ENCODE measurements around the gene TCF20.

TCF20 gene

GRCh38 chr22:42292732-42293520, 22.5 kb upstream of the TCF20 start:
- H3K27ac ChIP-seq (ENCODE audit: low read depth, low read length), result no peak overlapping the region
- H3K27me3 ChIP-seq (ENCODE audit: insufficient read depth, low read length, poor library complexity), result no peaks in the 10 kb centered on the region
- no peak overlapping the region for H4K8ac ChIP-seq (ENCODE audit: low read depth, low read length)
- H3K36me3 ChIP-seq (ENCODE audit: control insufficient read depth, insufficient read depth, low read length), result no peaks in the 10 kb centered on the region
- no peak overlapping the region for H4K5ac ChIP-seq (ENCODE audit: low read length)
- H3K4me2 ChIP-seq (ENCODE audit: low read length), result no peak overlapping the region
- H3K4ac ChIP-seq (ENCODE audit: low read depth, low read length), result no peak overlapping the region
- H3K79me2 ChIP-seq (ENCODE audit: control insufficient read depth, insufficient read depth, low read length), result no peaks in the 10 kb centered on the region
- no peak for DNase-seq
- H3K4me1 ChIP-seq (ENCODE audit: control insufficient read depth, low read depth, low read length), result no peaks in the 10 kb centered on the region
- no peak overlapping the region for H2BK120ac ChIP-seq (ENCODE audit: low read depth, low read length)
- WGBS (ENCODE audit: extremely low coverage, insufficient coverage, low lambda C conversion rate), result no CpG with 5 or more reads among the region's 12 CpGs
- H3K9ac ChIP-seq (ENCODE audit: low read length), result no peak overlapping the region
- no peak overlapping the region for H3K23ac ChIP-seq (ENCODE audit: low read length)
- no peak overlapping the region for H2BK5ac ChIP-seq (ENCODE audit: low read length)
- H3K56ac ChIP-seq (ENCODE audit: low read length), result no peak overlapping the region
- H2AK5ac ChIP-seq (ENCODE audit: low read length), result no peak overlapping the region
- no peaks in the 10 kb centered on the region for H3K79me1 ChIP-seq (ENCODE audit: low read length)
- no peak overlapping the region for H3K4me3 ChIP-seq (ENCODE audit: low read length)
- H2BK15ac ChIP-seq (replicated peaks; ENCODE audit: low read depth), result no peak overlapping the region
- H3K18ac ChIP-seq (ENCODE audit: low read length), result no peak overlapping the region

- Histone ChIP-seq H3K4ac (ENCODE audit: low read depth, low read length) (no peak overlapping the region), H3K4me3 (ENCODE audit: low read length) (no peak overlapping the region), H3K4me2 (ENCODE audit: low read length) (no peak overlapping the region), H3K18ac (ENCODE audit: low read length) (no peak overlapping the region), H3K27ac (ENCODE audit: low read depth, low read length) (no peak overlapping the region), H2BK15ac (replicated peaks; ENCODE audit: low read depth) (no peak overlapping the region), H3K9ac (ENCODE audit: low read length) (no peak overlapping the region), H3K27me3 (ENCODE audit: insufficient read depth, low read length, poor library complexity) (no peaks in the 10 kb centered on the region), H3K4me1 (ENCODE audit: control insufficient read depth, low read depth, low read length) (no peaks in the 10 kb centered on the region), H2BK120ac (ENCODE audit: low read depth, low read length) (no peak overlapping the region), H2AK5ac (ENCODE audit: low read length) (no peak overlapping the region), H3K23ac (ENCODE audit: low read length) (no peak overlapping the region), H2BK5ac (ENCODE audit: low read length) (no peak overlapping the region), H3K56ac (ENCODE audit: low read length) (no peak overlapping the region), H4K5ac (ENCODE audit: low read length) (no peak overlapping the region), H4K8ac (ENCODE audit: low read depth, low read length) (no peak overlapping the region), H3K79me1 (ENCODE audit: low read length) (no peaks in the 10 kb centered on the region), H3K36me3 (ENCODE audit: control insufficient read depth, insufficient read depth, low read length) (no peaks in the 10 kb centered on the region), H3K79me2 (ENCODE audit: control insufficient read depth, insufficient read depth, low read length) (no peaks in the 10 kb centered on the region)
- no CpG with 5 or more reads among the region's 6 CpGs for WGBS (ENCODE audit: extremely low coverage, insufficient coverage, low lambda C conversion rate)
- no peak for DNase-seq
These were observed 20.8 kb upstream of the TCF20 start for GRCh38 chr22:42291287-42291686.

DNA sequence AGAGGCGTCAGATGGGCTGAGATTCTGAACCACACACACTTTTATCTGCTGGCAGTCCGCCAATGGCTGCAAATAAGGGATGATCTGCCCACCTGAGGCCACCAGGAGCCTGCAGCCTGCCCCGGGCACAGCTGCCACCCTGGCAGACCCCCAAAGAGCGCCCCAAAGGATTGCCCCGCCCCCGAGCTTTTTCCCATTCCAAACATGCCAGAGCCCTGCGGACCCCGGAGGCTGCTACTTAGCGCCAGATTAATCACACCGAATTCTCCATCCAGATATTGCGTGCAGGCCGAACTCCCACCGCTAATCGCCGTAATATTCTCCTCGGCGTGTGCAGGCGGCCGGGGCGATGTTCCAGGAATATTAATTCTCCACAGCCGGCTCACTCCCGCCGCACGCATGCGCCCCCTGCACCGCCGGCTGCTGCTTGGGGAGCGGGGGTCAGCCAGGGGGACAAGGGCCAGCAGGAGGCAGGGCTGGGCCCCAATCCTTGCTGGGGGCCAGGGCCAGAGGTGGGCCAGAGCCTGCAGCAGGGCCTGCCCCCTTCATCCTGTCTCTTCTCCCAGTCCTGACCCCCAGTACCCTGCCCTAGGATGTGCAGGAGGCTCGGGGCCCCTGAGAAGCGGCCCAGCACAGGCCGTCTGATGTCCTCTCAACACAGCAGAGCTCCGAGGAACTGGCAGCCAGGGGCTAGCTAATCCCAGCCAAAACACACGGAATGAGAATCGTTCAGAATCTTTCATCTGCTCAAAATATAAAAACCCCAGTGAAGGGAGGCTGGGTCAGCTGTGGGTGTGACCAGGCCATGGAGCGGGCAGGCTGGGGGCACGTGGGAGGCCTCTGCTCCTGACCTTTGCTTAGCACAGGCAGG, 19.5 kb upstream of the TCF20 start:
- no peak overlapping the region for H3K4me2 ChIP-seq (ENCODE audit: low read length)

DNA sequence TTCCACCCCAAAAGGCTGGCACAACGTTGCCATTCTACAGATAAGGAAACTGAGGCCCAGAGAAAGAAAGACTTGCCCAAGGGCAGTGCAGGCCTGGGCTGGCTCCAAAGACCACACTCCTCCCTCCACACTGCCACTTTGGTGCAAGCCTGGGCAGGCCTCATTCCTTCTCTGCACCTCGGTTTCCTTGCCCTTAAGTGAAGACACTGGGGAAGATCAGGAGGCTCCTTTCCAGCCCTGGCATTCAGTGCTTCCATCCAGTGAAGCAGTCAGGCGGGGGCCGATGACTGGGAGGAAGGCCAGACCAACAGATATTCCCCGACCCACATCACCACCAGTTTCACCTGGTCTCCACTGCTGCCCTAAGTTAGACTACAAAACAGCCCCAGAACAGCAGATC, 18.3 kb upstream of the TCF20 start:
- Histone ChIP-seq H2AK5ac (ENCODE audit: low read length) (no peak overlapping the region), H2BK120ac (ENCODE audit: low read depth, low read length) (no peak overlapping the region), H3K9ac (ENCODE audit: low read length) (no peak overlapping the region), H3K27me3 (ENCODE audit: insufficient read depth, low read length, poor library complexity) (peaks cover 3% of the 10 kb centered on the region), H2BK15ac (replicated peaks; ENCODE audit: low read depth) (no peak overlapping the region), H3K36me3 (ENCODE audit: control insufficient read depth, insufficient read depth, low read length) (no peaks in the 10 kb centered on the region), H4K5ac (ENCODE audit: low read length) (no peak overlapping the region), H2BK5ac (ENCODE audit: low read length) (no peak overlapping the region), H3K27ac (ENCODE audit: low read depth, low read length) (no peak overlapping the region), H3K79me1 (ENCODE audit: low read length) (no peaks in the 10 kb centered on the region), H3K4me3 (ENCODE audit: low read length) (no peak overlapping the region), H3K4me2 (ENCODE audit: low read length) (no peak overlapping the region), H3K79me2 (ENCODE audit: control insufficient read depth, insufficient read depth, low read length) (no peaks in the 10 kb centered on the region), H3K4ac (ENCODE audit: low read depth, low read length) (no peak overlapping the region), H3K56ac (ENCODE audit: low read length) (no peak overlapping the region), H3K4me1 (ENCODE audit: control insufficient read depth, low read depth, low read length) (peaks cover 3% of the 10 kb centered on the region), H3K23ac (ENCODE audit: low read length) (no peak overlapping the region), H4K8ac (ENCODE audit: low read depth, low read length) (no peak overlapping the region), H3K18ac (ENCODE audit: low read length) (no peak overlapping the region)
- no CpG with 5 or more reads among the region's 5 CpGs for WGBS (ENCODE audit: extremely low coverage, insufficient coverage, low lambda C conversion rate)
- no peak for DNase-seq

More for the DNA sequence above, 19.5 kb upstream of the TCF20 start:
- Histone ChIP-seq H3K4ac (ENCODE audit: low read depth, low read length) (no peak overlapping the region), H3K27me3 (ENCODE audit: insufficient read depth, low read length, poor library complexity) (no peaks in the 10 kb centered on the region), H2BK15ac (replicated peaks; ENCODE audit: low read depth) (no peak overlapping the region), H2AK5ac (ENCODE audit: low read length) (no peak overlapping the region), H3K9ac (ENCODE audit: low read length) (no peak overlapping the region), H4K8ac (ENCODE audit: low read depth, low read length) (no peak overlapping the region), H3K36me3 (ENCODE audit: control insufficient read depth, insufficient read depth, low read length) (no peaks in the 10 kb centered on the region), H3K4me1 (ENCODE audit: control insufficient read depth, low read depth, low read length) (no peaks in the 10 kb centered on the region), H3K27ac (ENCODE audit: low read depth, low read length) (no peak overlapping the region), H3K4me3 (ENCODE audit: low read length) (no peak overlapping the region), H4K5ac (ENCODE audit: low read length) (no peak overlapping the region), H3K79me1 (ENCODE audit: low read length) (no peaks in the 10 kb centered on the region), H2BK5ac (ENCODE audit: low read length) (no peak overlapping the region), H3K79me2 (ENCODE audit: control insufficient read depth, insufficient read depth, low read length) (no peaks in the 10 kb centered on the region), H3K18ac (ENCODE audit: low read length) (no peak overlapping the region), H2BK120ac (ENCODE audit: low read depth, low read length) (no peak overlapping the region), H3K23ac (ENCODE audit: low read length) (no peak overlapping the region), H3K56ac (ENCODE audit: low read length) (no peak overlapping the region)
- no peak for DNase-seq
- whole genome bisulfite sequencing (ENCODE audit: extremely low coverage, insufficient coverage, low lambda C conversion rate), result no CpG with 5 or more reads among the region's 36 CpGs

DNA sequence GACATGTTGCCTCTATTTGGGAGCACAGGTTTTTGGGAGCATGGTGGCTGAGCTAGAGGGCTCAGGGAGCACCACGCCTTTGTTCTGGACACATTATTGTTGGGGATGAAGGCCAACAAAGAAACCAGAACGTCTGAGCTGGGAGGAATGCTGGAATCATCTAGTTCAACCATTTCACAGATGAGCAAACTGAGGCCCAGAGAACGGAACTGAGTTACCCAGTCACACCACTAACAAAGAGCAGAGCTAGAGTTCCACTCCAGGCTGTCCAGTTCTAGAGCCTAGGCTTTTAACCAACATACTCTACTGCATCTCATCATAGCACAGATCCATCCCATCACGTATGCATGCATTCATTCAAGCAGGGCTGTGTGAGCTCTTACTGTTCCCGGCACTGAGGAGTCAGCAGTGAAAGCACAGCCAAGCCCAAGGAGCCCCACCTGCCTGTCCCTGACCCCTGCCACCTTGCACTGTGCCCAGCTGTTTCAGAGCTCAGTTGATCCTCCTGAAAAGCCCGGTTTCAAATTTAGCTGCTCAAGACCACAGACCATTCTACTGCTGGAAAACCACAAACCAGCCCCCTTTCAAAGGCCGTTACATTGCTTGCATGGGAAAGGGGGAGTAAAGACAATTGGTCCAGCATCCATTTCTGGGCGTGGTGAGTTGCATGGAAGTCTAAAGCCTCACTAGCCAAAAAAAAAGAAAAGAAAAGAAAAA, 16.9 kb upstream of the TCF20 start:
- Histone ChIP-seq H3K79me1 (ENCODE audit: low read length) (no peaks in the 10 kb centered on the region), H3K27me3 (ENCODE audit: insufficient read depth, low read length, poor library complexity) (peaks cover 3% of the 10 kb centered on the region), H2BK15ac (replicated peaks; ENCODE audit: low read depth) (no peak overlapping the region), H2BK5ac (ENCODE audit: low read length) (no peak overlapping the region), H3K23ac (ENCODE audit: low read length) (no peak overlapping the region), H3K56ac (ENCODE audit: low read length) (no peak overlapping the region), H3K79me2 (ENCODE audit: control insufficient read depth, insufficient read depth, low read length) (no peaks in the 10 kb centered on the region), H4K5ac (ENCODE audit: low read length) (no peak overlapping the region), H3K4me3 (ENCODE audit: low read length) (no peak overlapping the region), H3K27ac (ENCODE audit: low read depth, low read length) (no peak overlapping the region), H4K8ac (ENCODE audit: low read depth, low read length) (no peak overlapping the region), H2AK5ac (ENCODE audit: low read length) (no peak overlapping the region), H3K4me1 (ENCODE audit: control insufficient read depth, low read depth, low read length) (peaks cover 3% of the 10 kb centered on the region), H3K18ac (ENCODE audit: low read length) (no peak overlapping the region), H2BK120ac (ENCODE audit: low read depth, low read length) (no peak overlapping the region), H3K4ac (ENCODE audit: low read depth, low read length) (no peak overlapping the region), H3K36me3 (ENCODE audit: control insufficient read depth, insufficient read depth, low read length) (no peaks in the 10 kb centered on the region), H3K4me2 (ENCODE audit: low read length) (no peak overlapping the region), H3K9ac (ENCODE audit: low read length) (no peak overlapping the region)
- no CpG with 5 or more reads among the region's 8 CpGs for WGBS (ENCODE audit: extremely low coverage, insufficient coverage, low lambda C conversion rate)
- no peak for DNase-seq
